IPS DF 6.9 (cell line): ENCODE measurements around the gene RTN3.

Experiments
- DNase-seq: peaks from one replicate; pipeline ENCODE4 v3.0.0-alpha.2; 2013; ENCODE audit warnings: low read depth, low spot score
- H3K27ac ChIP-seq: one replicate; pipeline ENCODE4 v1.5.1; 2013; ENCODE audit warnings: low read length, control low read depth
- H3K27me3 ChIP-seq: 2 replicates; pipeline ENCODE4 v1.6.1; 2013; ENCODE audit warnings: mild to moderate bottlenecking, low read length; ENCODE audit not compliant: control insufficient read depth, insufficient read depth
- H3K36me3 ChIP-seq: 2 replicates; pipeline ENCODE4 v1.6.1; 2013; ENCODE audit warnings: low read length; ENCODE audit not compliant: control insufficient read depth, insufficient read depth
- H3K4me1 ChIP-seq: 2 replicates; pipeline ENCODE4 v1.6.1; 2013; ENCODE audit warnings: low read length; ENCODE audit not compliant: control insufficient read depth, insufficient read depth
- H3K4me3 ChIP-seq: 2 replicates; pipeline ENCODE4 v1.5.1; 2013; ENCODE audit warnings: mild to moderate bottlenecking, low read length
- H3K9me3 ChIP-seq: 2 replicates; pipeline ENCODE4 v1.6.1; 2013; ENCODE audit warnings: low read length, inconsistent platforms; ENCODE audit not compliant: control insufficient read depth, insufficient read depth
- WGBS: extraction: QIAGEN DNeasy Blood & Tissue Kit; methylation state at CpG from one replicate; pipeline ENCODE4 v1.1.7; 2013; ENCODE audit warnings: mixed read lengths, missing lambda C conversion rate; ENCODE audit not compliant: insufficient read length, insufficient coverage; 5-methylcytosine and 5-hydroxymethylcytosine counted together

RTN3 gene

GRCh38 chr11:63708764-63709163, 27.5 kb downstream of the RTN3 start:
- no peak overlapping the region for H3K4me3 ChIP-seq
- H3K9me3 ChIP-seq: no peaks in the 10 kb centered on the region

GRCh38 chr11:63709336-63709884, 28.1 kb downstream of the RTN3 start:
- DNase-seq: no peak
- Histone ChIP-seq H3K4me3 (no peak overlapping the region), H3K27ac (no peak overlapping the region), H3K36me3 (no peaks in the 10 kb centered on the region), H3K4me1 (no peaks in the 10 kb centered on the region), H3K9me3 (no peaks in the 10 kb centered on the region), H3K27me3 (no peaks in the 10 kb centered on the region)
- WGBS: no CpG with 5 or more reads among the region's 3 CpGs

More at GRCh38 chr11:63708764-63709163, 27.5 kb downstream of the RTN3 start:
- H3K4me1 ChIP-seq: no peaks in the 10 kb centered on the region
- H3K27ac ChIP-seq: no peak overlapping the region
- H3K36me3 ChIP-seq: no peaks in the 10 kb centered on the region
- WGBS: no CpG with 5 or more reads among the region's 1 CpG
- H3K27me3 ChIP-seq: no peaks in the 10 kb centered on the region
- no peak for DNase-seq

- no peak for DNase-seq
- no peaks in the 10 kb centered on the region for H3K9me3 ChIP-seq
- H3K27ac ChIP-seq: no peak overlapping the region
- H3K27me3 ChIP-seq: no peaks in the 10 kb centered on the region
- no peak overlapping the region for H3K4me3 ChIP-seq
- no peaks in the 10 kb centered on the region for H3K4me1 ChIP-seq
- H3K36me3 ChIP-seq: no peaks in the 10 kb centered on the region
- no CpG with 5 or more reads among the region's 11 CpGs for WGBS
Measured at GRCh38 chr11:63710476-63711217, 29.3 kb downstream of the RTN3 start.

GRCh38 chr11:63711838-63712237, 30.5 kb downstream of the RTN3 start:
- no peak overlapping the region for H3K27ac ChIP-seq
- H3K27me3 ChIP-seq: no peaks in the 10 kb centered on the region
- DNase-seq: no peak
- H3K36me3 ChIP-seq: no peaks in the 10 kb centered on the region
- no CpG with 5 or more reads among the region's 6 CpGs for WGBS
- no peaks in the 10 kb centered on the region for H3K9me3 ChIP-seq
- no peaks in the 10 kb centered on the region for H3K4me1 ChIP-seq
- no peak overlapping the region for H3K4me3 ChIP-seq

- Histone ChIP-seq H3K9me3 (no peaks in the 10 kb centered on the region), H3K27me3 (no peaks in the 10 kb centered on the region), H3K4me3 (no peak overlapping the region), H3K36me3 (no peaks in the 10 kb centered on the region), H3K4me1 (no peaks in the 10 kb centered on the region), H3K27ac (no peak overlapping the region)
- DNase-seq: no peak
- 100% methylated on average over 1 of the region's 2 CpGs for WGBS
Measured at GRCh38 chr11:63713766-63714165, 32.5 kb downstream of the RTN3 start.

GRCh38 chr11:63716046-63716445, 34.7 kb downstream of the RTN3 start:
- Histone ChIP-seq H3K27ac (no peak overlapping the region), H3K27me3 (no peaks in the 10 kb centered on the region), H3K4me1 (no peaks in the 10 kb centered on the region), H3K4me3 (no peak overlapping the region), H3K9me3 (no peaks in the 10 kb centered on the region), H3K36me3 (no peaks in the 10 kb centered on the region)
- DNase-seq: no peak

- no CpG with 5 or more reads among the region's 1 CpG for WGBS
- no peaks in the 10 kb centered on the region for H3K9me3 ChIP-seq
- no peak overlapping the region for H3K4me3 ChIP-seq
- no peak for DNase-seq
- no peaks in the 10 kb centered on the region for H3K36me3 ChIP-seq
- H3K4me1 ChIP-seq: no peaks in the 10 kb centered on the region
- H3K27me3 ChIP-seq: no peaks in the 10 kb centered on the region
- H3K27ac ChIP-seq: no peak overlapping the region
Measured at GRCh38 chr11:63719001-63719400, 37.7 kb downstream of the RTN3 start.

GRCh38 chr11:63719987-63720386, 38.7 kb downstream of the RTN3 start:
- DNase-seq: no peak
- Histone ChIP-seq H3K27ac (no peak overlapping the region), H3K4me3 (no peak overlapping the region), H3K4me1 (no peaks in the 10 kb centered on the region), H3K9me3 (no peaks in the 10 kb centered on the region), H3K36me3 (no peaks in the 10 kb centered on the region), H3K27me3 (no peaks in the 10 kb centered on the region)
- WGBS: no CpG with 5 or more reads among the region's 2 CpGs

GRCh38 chr11:63720611-63721010, 39.3 kb downstream of the RTN3 start:
- H3K9me3 ChIP-seq: no peaks in the 10 kb centered on the region
- DNase-seq: no peak

GRCh38 chr11:63729326-63729725, 48.0 kb downstream of the RTN3 start:
- H3K27me3 ChIP-seq: no peaks in the 10 kb centered on the region
- no peak overlapping the region for H3K4me3 ChIP-seq
- 100% methylated on average over 2 of the region's 3 CpGs for WGBS
- no peak for DNase-seq
- H3K4me1 ChIP-seq: no peaks in the 10 kb centered on the region
- H3K36me3 ChIP-seq: no peaks in the 10 kb centered on the region
- no peaks in the 10 kb centered on the region for H3K9me3 ChIP-seq
- H3K27ac ChIP-seq: no peak overlapping the region

More at GRCh38 chr11:63720611-63721010, 39.3 kb downstream of the RTN3 start:
- H3K36me3 ChIP-seq: no peaks in the 10 kb centered on the region
- H3K27ac ChIP-seq: no peak overlapping the region
- H3K4me3 ChIP-seq: no peak overlapping the region
- no CpG with 5 or more reads among the region's 3 CpGs for WGBS
- no peaks in the 10 kb centered on the region for H3K4me1 ChIP-seq
- no peaks in the 10 kb centered on the region for H3K27me3 ChIP-seq

- no CpG with 5 or more reads among the region's 4 CpGs for WGBS
- no peaks in the 10 kb centered on the region for H3K4me1 ChIP-seq
Measured at GRCh38 chr11:63736864-63737263, 55.6 kb downstream of the RTN3 start.

More at GRCh38 chr11:63736864-63737263, 55.6 kb downstream of the RTN3 start:
- H3K27ac ChIP-seq: no peak overlapping the region
- DNase-seq: no peak
- H3K9me3 ChIP-seq: no peaks in the 10 kb centered on the region
- no peak overlapping the region for H3K4me3 ChIP-seq
- no peaks in the 10 kb centered on the region for H3K36me3 ChIP-seq
- H3K27me3 ChIP-seq: no peaks in the 10 kb centered on the region
